Right forelimb (tissue), 1 donor: ENCODE measurements around the gene ALDH1A2.
A peak's percentile ranks its signal among the peaks of the same experiment; 100 is the strongest.

Experiments used
- DNase-seq: peaks from one replicate; pipeline ENCODE4 v3.0.0-alpha.2; 2018

The ALDH1A2 gene

GRCh38 chr15:57994221-57995049 is 71.1 kb downstream of the ALDH1A2 start:
- no peak for DNase-seq

DNA sequence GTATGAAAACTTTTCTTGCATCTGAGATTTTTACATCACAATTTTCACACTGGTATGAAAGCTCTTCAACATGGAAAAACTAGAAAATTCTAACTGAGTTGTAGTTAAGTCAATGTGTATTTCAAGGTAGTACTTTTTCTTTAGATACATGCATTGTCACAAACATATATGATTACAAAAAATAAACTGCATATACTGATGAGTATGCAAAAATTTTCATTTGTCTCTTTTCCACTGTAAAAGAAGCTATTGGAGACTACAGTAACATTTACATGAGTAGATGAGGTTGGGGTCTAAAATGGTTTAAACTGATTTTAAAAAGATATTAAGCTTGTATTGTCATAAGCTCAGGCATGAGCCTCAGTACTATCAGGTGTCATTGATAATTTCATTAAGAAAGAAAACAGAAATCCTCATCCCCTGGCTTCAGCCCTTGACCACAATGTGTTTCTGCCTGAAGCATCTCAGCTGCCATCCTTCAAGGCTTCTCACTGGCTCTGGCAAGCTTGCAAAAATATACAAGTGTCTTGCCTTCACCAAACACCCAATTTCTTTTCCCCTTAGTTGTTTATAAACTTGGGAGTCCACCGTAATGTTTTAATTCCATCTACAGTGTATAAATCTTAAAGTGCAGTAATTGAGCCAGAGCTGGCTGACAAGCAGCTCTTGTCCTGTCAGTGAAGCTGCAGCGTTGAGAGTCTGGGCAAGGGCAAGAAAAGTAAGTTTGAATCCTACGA is 71.9 kb downstream of the ALDH1A2 start:
- no peak for DNase-seq

GRCh38 chr15:57992761-57993355 is 72.7 kb downstream of the ALDH1A2 start:
- no peak for DNase-seq

- DNase-seq = no peak
These were observed 92.0 kb downstream of the ALDH1A2 start for GRCh38 chr15:57973534-57973933.

DNA sequence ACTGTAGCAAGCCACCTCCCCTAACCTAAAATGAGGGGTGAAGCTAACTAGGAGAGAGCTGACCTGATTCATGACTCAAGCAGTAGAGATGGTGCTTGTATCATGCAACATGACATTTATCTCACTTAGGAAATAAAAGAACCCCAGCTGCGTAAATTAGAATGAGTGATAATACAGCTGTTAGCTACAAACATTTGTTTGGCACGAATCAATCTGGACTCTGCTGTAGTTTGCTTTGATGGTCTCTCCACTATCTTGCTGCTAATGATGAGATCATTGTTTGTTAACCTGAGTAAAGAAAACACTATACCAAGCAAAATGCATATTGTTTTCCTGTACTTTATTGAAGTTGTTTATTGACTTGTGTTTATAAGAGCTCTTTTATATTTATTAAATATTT is 92.6 kb downstream of the ALDH1A2 start:
- no peak for DNase-seq

GRCh38 chr15:57969996-57970395 is 95.5 kb downstream of the ALDH1A2 start:
- no peak for DNase-seq

DNA sequence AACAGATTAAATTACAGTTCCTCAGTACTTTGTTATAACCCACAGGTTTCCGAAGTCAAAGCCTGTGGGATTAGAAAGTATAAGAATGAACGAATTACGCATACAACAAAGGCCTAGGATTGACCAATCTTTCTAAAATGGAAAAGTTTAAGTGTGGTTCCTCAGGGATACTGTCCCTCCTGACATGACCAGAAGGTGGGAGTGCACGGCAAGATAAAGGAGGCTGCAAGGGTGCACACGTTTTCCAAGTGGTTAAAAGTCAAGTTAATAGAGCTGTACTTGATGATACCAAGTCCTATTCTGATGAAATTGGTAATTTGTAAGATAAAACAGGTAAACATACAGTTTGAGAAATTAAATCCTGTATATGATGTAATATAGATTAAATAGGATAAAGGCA is 96.2 kb downstream of the ALDH1A2 start:
- no peak for DNase-seq

DNA sequence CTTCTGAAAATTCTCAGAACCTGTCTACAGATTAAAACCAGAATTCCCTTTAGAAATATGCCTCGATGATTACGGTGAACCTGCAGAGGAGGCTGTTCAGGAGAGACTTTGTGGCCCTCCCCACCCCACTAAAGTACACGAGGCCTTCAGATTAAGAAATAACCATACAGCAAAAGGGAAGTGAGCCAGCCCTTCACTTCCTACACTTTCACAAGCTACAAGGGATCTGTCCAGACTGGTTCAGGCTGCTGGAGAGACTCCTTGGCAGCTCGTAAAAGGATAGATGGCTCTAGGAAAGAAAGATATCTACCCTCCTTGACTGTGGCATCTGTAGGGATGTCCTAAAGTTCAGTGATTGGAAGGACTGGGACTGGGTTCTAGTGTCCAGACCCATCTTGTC is 102.6 kb downstream of the ALDH1A2 start:
- no peak for DNase-seq

DNA sequence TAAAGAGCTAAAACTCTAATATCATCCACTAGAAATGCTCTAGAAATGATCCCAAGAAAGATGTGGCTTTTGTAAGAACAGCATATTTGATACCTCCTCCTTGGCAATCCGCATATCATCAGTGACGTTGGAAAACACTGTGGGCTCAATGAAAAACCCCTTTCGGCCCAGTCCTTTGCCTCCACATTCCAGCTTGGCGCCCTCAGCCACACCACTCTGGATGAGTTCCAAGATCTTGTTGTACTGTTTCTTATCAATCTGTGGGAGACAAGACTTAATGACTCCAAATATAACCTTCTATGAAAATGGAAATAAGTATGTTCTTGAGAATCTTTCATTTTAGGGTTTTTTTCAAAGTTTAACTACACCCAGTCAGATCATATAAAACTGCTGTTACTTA is 103.6 kb downstream of the ALDH1A2 start:
- DNase-seq = no peak

- no peak for DNase-seq
These were observed 108.4 kb downstream of the ALDH1A2 start for GRCh38 chr15:57957113-57957512.

DNA sequence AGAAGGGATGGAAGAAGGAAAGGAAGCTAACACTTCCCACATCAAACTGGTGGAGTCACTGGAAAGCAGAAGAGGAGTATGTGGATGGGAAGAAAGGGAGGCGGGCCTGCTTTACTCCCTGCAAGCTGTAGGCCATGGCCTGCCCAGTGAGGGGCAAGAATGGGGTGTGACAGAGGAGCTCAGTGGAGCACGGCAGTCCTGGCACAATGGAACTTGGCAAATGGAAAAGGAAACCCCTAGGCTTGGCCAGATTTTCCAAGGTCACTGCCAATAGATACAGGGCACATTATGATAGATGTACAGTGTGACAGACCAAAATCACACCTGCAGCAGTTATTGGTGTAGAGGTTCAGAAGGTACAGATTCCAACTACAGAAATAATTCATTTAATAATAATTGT is 111.6 kb downstream of the ALDH1A2 start:
- no peak for DNase-seq

DNA sequence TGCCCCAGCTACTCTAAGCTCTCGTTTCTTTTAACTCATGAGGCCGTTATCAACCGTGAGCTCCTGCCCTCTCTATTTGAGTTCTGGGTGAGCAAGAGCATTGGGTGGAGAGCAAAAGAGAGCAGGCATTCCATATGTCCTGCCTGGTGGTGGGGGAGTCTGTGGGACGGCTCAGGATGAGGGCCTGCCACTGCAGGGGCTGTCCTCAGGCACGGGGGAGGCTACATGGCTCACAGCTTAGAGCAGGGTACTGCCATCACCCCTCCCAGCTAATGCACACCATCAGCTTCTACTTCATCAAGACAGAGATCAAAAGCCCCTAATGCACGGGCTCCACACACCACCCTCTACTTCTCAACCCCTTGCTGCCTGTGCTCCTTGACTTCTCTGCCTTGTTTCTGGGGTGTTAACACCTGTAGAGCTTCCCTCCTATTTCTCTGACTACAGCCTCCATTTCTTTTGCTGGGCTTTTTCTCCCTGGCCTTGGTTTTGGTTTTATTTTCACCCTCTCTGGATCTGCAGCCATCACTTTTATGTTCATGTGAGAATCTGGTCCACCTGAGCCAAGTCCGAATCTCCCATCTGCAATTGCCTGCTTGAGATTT is 114.1 kb downstream of the ALDH1A2 start:
- DNase-seq = no peak

DNA sequence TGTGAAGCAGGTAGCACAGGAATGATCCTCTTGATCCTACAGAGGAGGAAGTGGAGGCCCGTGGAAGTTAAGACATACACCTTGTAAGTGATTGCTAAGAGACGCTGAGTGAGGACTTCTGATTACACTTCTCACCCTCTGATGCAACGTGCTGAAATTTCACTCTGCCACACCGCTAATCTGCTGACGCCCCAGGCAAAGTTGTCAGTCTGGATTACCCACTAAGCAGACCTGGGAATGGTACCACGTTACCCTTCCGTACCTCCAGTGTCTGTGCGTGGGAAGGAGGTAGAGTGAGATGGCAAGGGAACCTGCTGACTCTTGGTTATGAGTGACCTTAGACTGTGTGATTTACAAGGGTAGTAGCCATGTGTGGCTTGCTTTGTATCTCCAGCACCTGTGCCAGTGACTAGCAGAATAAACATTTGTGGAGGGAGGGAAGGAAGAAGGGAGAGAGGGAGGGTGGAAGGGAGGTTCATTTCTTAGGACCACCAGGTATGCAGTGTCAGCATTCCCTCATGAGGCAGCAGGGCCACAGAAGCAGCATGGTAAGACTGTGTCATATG is 115.0 kb downstream of the ALDH1A2 start:
- no peak for DNase-seq

GRCh38 chr15:57949374-57949943 is 116.1 kb downstream of the ALDH1A2 start:
- DNase-seq = no peak

- no peak for DNase-seq
These were observed 116.9 kb downstream of the ALDH1A2 start for GRCh38 chr15:57948351-57949289.

GRCh38 chr15:57947781-57948180 is 117.7 kb downstream of the ALDH1A2 start:
- DNase-seq = peak; percentile 69

- DNase-seq = no peak
These were observed 118.2 kb downstream of the ALDH1A2 start for GRCh38 chr15:57947282-57947681.

DNA sequence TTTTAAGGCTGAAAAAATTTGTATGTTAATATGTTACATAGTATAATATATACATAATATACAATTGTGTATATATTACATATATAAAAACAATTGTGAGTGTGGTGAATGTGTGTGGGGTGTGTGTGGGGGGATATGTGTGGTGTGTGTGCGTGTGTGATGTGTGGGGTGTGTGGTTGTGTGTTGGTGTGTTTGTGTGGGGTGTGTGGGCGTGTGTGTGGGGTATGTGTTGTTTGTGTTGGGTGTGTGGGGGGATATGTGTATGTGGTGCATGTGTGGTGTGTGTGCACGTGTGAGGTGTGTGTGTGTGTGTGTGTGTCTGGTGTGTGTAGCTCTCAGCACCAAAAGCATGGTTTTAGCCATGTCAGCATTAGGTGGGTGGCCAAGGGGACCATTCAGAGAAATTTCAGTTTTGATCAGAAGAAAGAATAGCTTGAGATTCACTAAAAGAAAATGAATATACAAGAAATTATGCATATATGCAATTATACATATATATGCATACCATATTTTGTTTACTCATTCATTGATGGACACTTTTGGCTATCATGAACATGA is 118.9 kb downstream of the ALDH1A2 start:
- no peak for DNase-seq

DNA sequence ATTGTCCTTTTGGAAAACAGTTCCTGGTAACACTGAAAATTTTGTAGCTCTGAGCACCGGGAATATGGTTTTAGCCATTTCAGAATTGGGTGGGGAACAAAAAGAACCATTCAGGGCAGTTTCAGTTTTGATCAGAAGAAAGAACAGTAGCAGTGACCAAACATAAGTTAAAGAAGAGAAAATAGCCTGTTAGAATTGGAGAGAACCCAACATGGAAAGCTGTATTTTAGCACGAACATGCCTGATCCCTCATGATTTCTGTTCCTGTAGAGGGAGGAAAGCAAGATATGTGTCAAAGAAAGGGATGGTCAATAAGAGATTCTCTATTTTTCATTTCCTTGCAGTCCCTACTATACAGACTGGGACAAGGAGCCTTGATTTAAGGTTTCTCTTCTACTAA is 119.9 kb downstream of the ALDH1A2 start:
- no peak for DNase-seq

DNA sequence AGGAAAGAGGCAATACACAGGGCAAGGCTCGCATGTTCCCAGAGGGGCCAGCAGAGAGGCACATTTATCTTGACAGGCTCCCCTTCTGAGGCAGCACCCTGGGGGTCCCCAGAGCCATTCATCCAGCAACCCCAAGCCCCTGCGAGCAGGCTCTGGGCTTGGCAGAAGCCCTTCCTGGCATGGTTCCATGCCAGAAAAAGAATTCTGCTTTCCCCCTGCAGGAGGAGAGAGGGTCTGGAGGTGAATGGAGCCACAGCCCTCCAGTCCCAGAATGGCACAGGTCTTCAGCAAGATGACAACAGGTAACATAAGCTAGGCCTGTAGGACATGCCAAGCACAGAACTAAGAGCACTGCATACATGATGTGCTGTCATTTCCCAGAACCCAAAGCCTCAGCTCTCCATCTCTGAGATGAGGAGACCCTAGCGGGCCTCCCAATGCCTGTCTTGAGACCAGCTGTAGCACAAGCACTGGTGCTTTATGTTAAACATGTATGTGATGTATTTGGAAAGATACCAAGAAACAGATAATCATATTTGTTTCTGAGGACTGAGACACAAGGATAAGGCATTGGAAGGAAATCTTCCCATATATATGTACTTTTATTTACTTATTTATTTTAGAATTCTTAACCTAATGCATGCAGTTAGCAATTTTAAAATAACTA is 121.6 kb downstream of the ALDH1A2 start:
- DNase-seq = no peak

DNA sequence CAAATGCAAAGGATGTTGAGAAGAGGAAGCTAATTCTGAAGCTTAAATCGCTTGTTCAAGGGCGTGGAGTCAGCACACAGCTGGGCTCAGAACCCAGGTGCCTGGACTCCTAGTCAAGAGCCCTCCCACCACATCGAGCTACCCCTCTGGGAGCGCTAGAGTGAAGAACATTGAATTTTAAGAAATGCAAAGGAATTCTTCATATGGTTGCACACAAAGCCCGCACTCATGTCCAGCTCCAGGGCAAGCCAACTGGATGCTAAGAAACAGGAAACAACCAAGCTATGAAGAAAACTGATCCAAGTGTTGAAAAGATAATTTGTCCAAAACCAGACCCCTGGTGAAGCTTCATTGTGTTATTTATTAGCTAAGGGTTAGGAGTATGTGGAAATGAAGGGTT is 122.3 kb downstream of the ALDH1A2 start:
- DNase-seq = no peak
